A549 (cell line): ENCODE data around the gene ZBP1. TPM values are rescaled to one million over a fixed set of nuclear protein-coding genes. Genes with fewer than 3 reads are reported as not detected.
A peak's percentile ranks its signal among the peaks of the same experiment; 100 is the strongest.

ENCODE experiments used
- ATAC-seq, 2 experiments: fragments of 200-7000 bp in 1 of 2; fragments of >200 bp in 1 of 2; cut with Nextera tagmentation in 1 of 2; cut with Tn5 transposase in 1 of 2; 3 replicates each; pipeline versions ENCODE4 v1.8.0 to v1.9.1; 2018 to 2020; ENCODE audit warnings: mild to moderate bottlenecking in 1 of 2, moderate library complexity in 1 of 2
- CTCF ChIA-PET: fragments of 300-600 bp; sonication (Branson Sonifier 250); formaldehyde crosslinking; extraction: SDS; loops from one replicate; lab custom pipeline; 2021; ENCODE audit warnings: antibody characterized with exemption, inconsistent platforms; lab: Yijun Ruan, JAX
- POLR2A ChIA-PET: fragments of 350-600 bp; formaldehyde crosslinking; extraction: SDS; loops from one replicate; lab custom pipeline; 2021; ENCODE audit warnings: antibody characterized with exemption, inconsistent platforms; lab: Yijun Ruan, JAX
- DNase-seq, 2 experiments: peaks; one replicate each; pipeline versions ENCODE4 v3.0.0 to v3.0.0-alpha.2; 2011 to 2016; ENCODE audit warnings: low read depth in 1 of 2, low spot score in 1 of 2
- FAIRE-seq: peaks from 2 replicates; lab custom pipeline; 2011; peaks lifted over from hg19 to GRCh38; lab: Jason Lieb, UNC
- H3K27ac ChIP-seq, 2 experiments: fragments of >200 bp; sonication (Bioruptor Twin); formaldehyde crosslinking; 3 replicates each; pipeline ENCODE4 v1.5.1; 2016 to 2017
- H3K4me1 ChIP-seq: fragments of >200 bp; sonication (Bioruptor Twin); formaldehyde crosslinking; 3 replicates; pipeline ENCODE4 v1.6.1; 2016
- H3K4me2 ChIP-seq: fragments of >200 bp; sonication (Bioruptor Twin); formaldehyde crosslinking; 3 replicates; pipeline ENCODE4 v1.6.1; 2016
- H3K4me3 ChIP-seq: fragments of >200 bp; sonication (Bioruptor Twin); formaldehyde crosslinking; 3 replicates; pipeline ENCODE4 v1.5.1; 2016
- H3K9me3 ChIP-seq: fragments of >200 bp; sonication (Bioruptor Twin); formaldehyde crosslinking; 3 replicates; pipeline ENCODE4 v1.6.1; 2016
- BHLHE40 ChIP-seq: IDR thresholded peaks from 2 replicates; pipeline ENCODE4 v1.6.1; 2012; ENCODE audit warnings: low read depth, low read length, inconsistent platforms
- CBX2 ChIP-seq: fragments of 200-600 bp; sonication (generic); IDR thresholded peaks from 2 replicates; pipeline ENCODE4 v1.6.1; 2016; ENCODE audit warnings: low read depth, mild to moderate bottlenecking, borderline replicate concordance
- CEBPB ChIP-seq, 2 experiments: fragments of >200 bp in 1 of 2; sonication (Bioruptor Twin) in 1 of 2; formaldehyde crosslinking in 1 of 2; IDR thresholded peaks; 2 replicates each; pipeline ENCODE4 v1.6.1; 2012 to 2016
- CHD2 ChIP-seq: fragments of 150-350 bp; IDR thresholded peaks from 2 replicates; pipeline ENCODE4 v1.6.1; 2014; ENCODE audit warnings: low read length; ENCODE audit not compliant: partially characterized antibody
- EHF ChIP-seq: fragments of 250-450 bp; sonication (Bioruptor Pico); IDR thresholded peaks from 2 replicates; pipeline ENCODE4 v1.5.0; 2020; ENCODE audit warnings: mild to moderate bottlenecking
- FOSL2 ChIP-seq, 2 experiments: fragments of 450-650 bp in 1 of 2; fragments of >200 bp in 1 of 2; sonication (Bioruptor Twin) in 1 of 2; formaldehyde crosslinking; IDR thresholded peaks; 2 replicates each; pipeline versions ENCODE4 v1.5.0 to v1.6.1; 2016 to 2020; ENCODE audit warnings: mild to moderate bottlenecking in 1 of 2, moderate library complexity in 1 of 2
- HDAC2 ChIP-seq: fragments of 200-600 bp; sonication (generic); IDR thresholded peaks from 2 replicates; pipeline ENCODE4 v1.6.1; 2016
- HMGXB4 ChIP-seq: fragments of 250-450 bp; sonication (Bioruptor Pico); IDR thresholded peaks from 2 replicates; pipeline ENCODE4 v1.5.0; 2021; ENCODE audit warnings: mild to moderate bottlenecking, moderate library complexity, borderline replicate concordance
- HOXB13 ChIP-seq: fragments of 250-450 bp; sonication (Bioruptor Pico); IDR thresholded peaks from 2 replicates; pipeline ENCODE4 v1.5.0; 2020; ENCODE audit warnings: low read depth, mild to moderate bottlenecking, moderate library complexity
- JUN ChIP-seq, 2 experiments: fragments of >200 bp; sonication (Bioruptor Twin); formaldehyde crosslinking; IDR thresholded peaks; 2 replicates in 1 of 2; 3 replicates in 1 of 2; pipeline ENCODE4 v1.6.1; 2016 to 2017
- JUNB ChIP-seq: fragments of >200 bp; sonication (Bioruptor Twin); formaldehyde crosslinking; IDR thresholded peaks from 2 replicates; pipeline ENCODE4 v1.6.1; 2016
- MAFK ChIP-seq: fragments of 450-650 bp; IDR thresholded peaks from 2 replicates; pipeline ENCODE4 v1.6.1; 2014; ENCODE audit not compliant: partially characterized antibody
- MAZ ChIP-seq: fragments of 150-350 bp; IDR thresholded peaks from 2 replicates; pipeline ENCODE4 v1.6.1; 2014; ENCODE audit warnings: antibody characterized with exemption, low read depth, low read length, borderline replicate concordance
- NFE2L2 ChIP-seq: fragments of 150-350 bp; conservative IDR thresholded peaks from 2 replicates; pipeline ENCODE4 v1.6.1; 2014; ENCODE audit warnings: low read length
- POLR2A ChIP-seq: IDR thresholded peaks from 2 replicates; pipeline ENCODE4 v1.6.1; 2012; ENCODE audit warnings: mild to moderate bottlenecking, low read length
- RFX5 ChIP-seq: fragments of 450-650 bp; IDR thresholded peaks from 2 replicates; pipeline ENCODE4 v1.7.1; 2014; ENCODE audit warnings: antibody characterized with exemption, mild to moderate bottlenecking, moderate library complexity
- RNF2 ChIP-seq: fragments of 200-600 bp; sonication (generic); IDR thresholded peaks from 2 replicates; pipeline ENCODE4 v1.6.1; 2016; ENCODE audit warnings: low read depth, mild to moderate bottlenecking, antibody characterized with exemption, moderate library complexity, borderline replicate concordance
- SMC3 ChIP-seq: fragments of >200 bp; sonication (Bioruptor Twin); formaldehyde crosslinking; IDR thresholded peaks from 3 replicates; pipeline ENCODE4 v1.6.1; 2018; ENCODE audit warnings: inconsistent platforms
- ZSCAN20 ChIP-seq: fragments of 250-450 bp; sonication (Bioruptor Pico); IDR thresholded peaks from 2 replicates; pipeline ENCODE4 v1.8.0; 2022; ENCODE audit warnings: mild to moderate bottlenecking, moderate library complexity
- WGBS: methylation state at CpG from one replicate; pipeline ENCODE4 v1.1.6; 2017; ENCODE audit errors: missing lambda C conversion rate; 5-methylcytosine and 5-hydroxymethylcytosine counted together
- polyA plus RNA-seq, 4 experiments: library from polyadenylated mRNA; depleted of rRNA in 3 of 4; stranded (reverse); fragments of >200 nt; fragmentation: RNase III in 1 of 4; extraction: RNeasy Plus Mini Kit Qiagen cat#74134 plus additional on column Dnase treatment in 1 of 4; gene quantifications; 2 replicates in 3 of 4; 3 replicates in 1 of 4; pipeline ENCODE4 v1.2.3, GENCODE V29; 2011 to 2017

ZBP1 gene
- polyA plus RNA-seq, 2 of the 4 experiments (the other 2 are of a cell fraction): 0.05 TPM; not detected in 1

- no peak for TF ChIP-seq HMGXB4
Measured at GRCh38 chr20:57647933-57648785, 27.9 kb upstream of the ZBP1 start (continued).

- FAIRE-seq (no peak), ATAC-seq (peak; percentile 15 to 30; a peak in 3 of 6 replicates), DNase-seq (peak in 1 of 2 experiments; percentile 0)
- H3K4me3 ChIP-seq: no peak overlapping the region
- no peak overlapping the region for H3K4me2 ChIP-seq
- ChIA-PET POLR2A (no interaction called here), CTCF (interaction anchor here (1.0 to 2.2 kb wide), 6 partner anchors 10 to 545 kb away, joined by 3 to 14 read pairs (median 4); no protein-coding TSS in a partner anchor)
- 0 out of 3 replicates have a peak, but pooled peaks cover 2% of the 10 kb centered on the region for H3K9me3 ChIP-seq
- peak overlapping the region in 1 of 2 experiments; percentile 5; a peak in 1 of 6 replicates for H3K27ac ChIP-seq
- no peaks in the 10 kb centered on the region for H3K4me1 ChIP-seq
- 79% methylated on average over 12 of the region's 12 CpGs for WGBS
- no peak for TF ChIP-seq CBX2
- no peak for TF ChIP-seq SMC3
- TF ChIP-seq MAZ: no peak
- 0 out of 5 replicates have a peak, but pooled peaks of 1 of the 2 experiments have one; percentile 23 for TF ChIP-seq JUN (IDR thresholded peaks at IDR 0.05)
- no peak for TF ChIP-seq RFX5
- TF ChIP-seq NFE2L2: no peak
- no peak for TF ChIP-seq EHF (CRISPR knock-in tag)
- TF ChIP-seq JUNB: no peak
Measured at GRCh38 chr20:57647006-57647932, 27.0 kb upstream of the ZBP1 start.

- peak overlapping the region; percentile 77 for H3K4me2 ChIP-seq
- no peak for TF ChIP-seq RNF2
- TF ChIP-seq MAFK: peak; percentile 6
- no peak for TF ChIP-seq HOXB13 (CRISPR knock-in tag)
- no peak for TF ChIP-seq BHLHE40
- TF ChIP-seq FOSL2 (IDR thresholded peaks at IDR 0.05): no peak
- TF ChIP-seq FOSL2 (CRISPR knock-in tag; IDR thresholded peaks at IDR 0.05): peak; percentile 3; the same call in 1 of the 2 replicates
- no peak for TF ChIP-seq HDAC2
- peak; percentile 24 to 48; a peak in 2 of 4 replicates for TF ChIP-seq CEBPB (IDR thresholded peaks at IDR 0.05)
- no peak for TF ChIP-seq ZSCAN20
- TF ChIP-seq CHD2: no peak
- TF ChIP-seq POLR2A: no peak
- TF ChIP-seq JUNB: peak; percentile 26; the same call in 1 of the 2 replicates
- H3K27ac ChIP-seq: peak overlapping the region; percentile 65 to 82
- WGBS: 15% methylated on average over 5 of the region's 5 CpGs
- ChIA-PET POLR2A (interaction anchor here (0.9 kb wide), 1 partner anchor 16 kb away, joined by 4 read pairs; no protein-coding TSS in a partner anchor), CTCF (interaction anchor here (1.3 to 5.6 kb wide), 4 partner anchors 10 to 572 kb away, joined by 5 to 25 read pairs (median 6); no protein-coding TSS in a partner anchor)
- peak; percentile 49 to 61; a peak in 5 of 6 replicates for ATAC-seq
- H3K4me1 ChIP-seq: peaks cover 18% of the 10 kb centered on the region
- H3K9me3 ChIP-seq: peaks cover 15% of the 10 kb centered on the region
- peak; percentile 90 for FAIRE-seq
- peak overlapping the region; percentile 14; the same call in 2 of the 3 replicates for H3K4me3 ChIP-seq
- DNase-seq: peak in 1 of 2 experiments; percentile 40
Measured at GRCh38 chr20:57638895-57639236, 18.6 kb upstream of the ZBP1 start.
